Mesodermal cell (in vitro differentiated cells): ENCODE data around the gene KCTD3.

Experiments used
- H3K27ac ChIP-seq: 2 replicates; pipeline ENCODE4 v1.7.0; 2013; ENCODE audit warnings: mild to moderate bottlenecking, low read depth, low read length, moderate library complexity; ENCODE audit not compliant: severe bottlenecking
- H3K36me3 ChIP-seq: 2 replicates; pipeline ENCODE4 v1.7.1; 2013; ENCODE audit warnings: mild to moderate bottlenecking, low read length, moderate library complexity; ENCODE audit not compliant: control insufficient read depth, insufficient read depth
- H3K4me1 ChIP-seq: one replicate; pipeline ENCODE4 v1.7.1; 2013; ENCODE audit warnings: mild to moderate bottlenecking, low read length; ENCODE audit not compliant: insufficient read depth, control insufficient read depth, poor library complexity, severe bottlenecking
- H3K4me3 ChIP-seq: 2 replicates; pipeline ENCODE4 v1.7.0; 2013; ENCODE audit warnings: low read length, control low read depth, mild to moderate bottlenecking; ENCODE audit not compliant: insufficient read depth, poor library complexity, severe bottlenecking; ENCODE audit errors: extremely low read depth
- H3K9me3 ChIP-seq: 2 replicates; pipeline ENCODE4 v1.7.1; 2013; ENCODE audit warnings: mild to moderate bottlenecking, low read length, moderate library complexity; ENCODE audit not compliant: control insufficient read depth
- WGBS, 2 experiments: methylation state at CpG; one replicate each; pipeline ENCODE4 v1.1.5; 2013; ENCODE audit warnings: missing lambda C conversion rate in 2 of 2; ENCODE audit not compliant: insufficient coverage in 2 of 2; 5-methylcytosine and 5-hydroxymethylcytosine counted together

The KCTD3 gene

GRCh38 chr1:215606564-215607168, 39.6 kb downstream of the KCTD3 start:
- Histone ChIP-seq H3K36me3 (peaks cover 31% of the 10 kb centered on the region), H3K27ac (no peak overlapping the region), H3K4me1 (peaks cover 5% of the 10 kb centered on the region), H3K4me3 (no peak overlapping the region), H3K9me3 (no peaks in the 10 kb centered on the region)
- no CpG with 5 or more reads among the region's 2 CpGs for WGBS, 2 experiments

- peaks cover 5% of the 10 kb centered on the region for H3K4me1 ChIP-seq
- H3K4me3 ChIP-seq = no peak overlapping the region
- 100% methylated on average over 1 of the region's 1 CpG; no CpG with 5 or more reads in 1 of the 2 experiments for WGBS, 2 experiments
- H3K27ac ChIP-seq = no peak overlapping the region
- peaks cover 36% of the 10 kb centered on the region for H3K36me3 ChIP-seq
- H3K9me3 ChIP-seq = no peaks in the 10 kb centered on the region
Measured at GRCh38 chr1:215607412-215607811, 40.3 kb downstream of the KCTD3 start.

- WGBS, 2 experiments = 100% methylated on average over 1 of the region's 4 CpGs
- no peaks in the 10 kb centered on the region for H3K4me1 ChIP-seq
- H3K4me3 ChIP-seq = no peak overlapping the region
- no peak overlapping the region for H3K27ac ChIP-seq
- peaks cover 47% of the 10 kb centered on the region for H3K36me3 ChIP-seq
- H3K9me3 ChIP-seq = no peaks in the 10 kb centered on the region
Measured at GRCh38 chr1:215608646-215609045, 41.5 kb downstream of the KCTD3 start.

- peaks cover 50% of the 10 kb centered on the region for H3K36me3 ChIP-seq
- 100% methylated on average over 1 of the region's 3 CpGs for WGBS, 2 experiments
Measured at GRCh38 chr1:215612391-215612790, 45.3 kb downstream of the KCTD3 start.

GRCh38 chr1:215617979-215618378, 50.9 kb downstream of the KCTD3 start:
- H3K36me3 ChIP-seq = peaks cover 44% of the 10 kb centered on the region
- WGBS, 2 experiments = no CpG with 5 or more reads among the region's 1 CpG
- no peaks in the 10 kb centered on the region for H3K9me3 ChIP-seq
- no peaks in the 10 kb centered on the region for H3K4me1 ChIP-seq
- H3K27ac ChIP-seq = no peak overlapping the region
- no peak overlapping the region for H3K4me3 ChIP-seq

More at GRCh38 chr1:215612391-215612790, 45.3 kb downstream of the KCTD3 start:
- no peaks in the 10 kb centered on the region for H3K4me1 ChIP-seq
- no peak overlapping the region for H3K27ac ChIP-seq
- no peak overlapping the region for H3K4me3 ChIP-seq
- no peaks in the 10 kb centered on the region for H3K9me3 ChIP-seq

- Histone ChIP-seq H3K4me3 (no peak overlapping the region), H3K36me3 (peaks cover 23% of the 10 kb centered on the region), H3K27ac (no peak overlapping the region), H3K4me1 (no peaks in the 10 kb centered on the region), H3K9me3 (no peaks in the 10 kb centered on the region)
- 100% methylated on average over 1 of the region's 4 CpGs; no CpG with 5 or more reads in 1 of the 2 experiments for WGBS, 2 experiments
Measured at GRCh38 chr1:215623162-215623561, 56.1 kb downstream of the KCTD3 start.

GRCh38 chr1:215625949-215626348, 58.8 kb downstream of the KCTD3 start:
- H3K4me1 ChIP-seq = no peaks in the 10 kb centered on the region
- peaks cover 6% of the 10 kb centered on the region for H3K36me3 ChIP-seq
- H3K9me3 ChIP-seq = no peaks in the 10 kb centered on the region
- H3K4me3 ChIP-seq = no peak overlapping the region
- no peak overlapping the region for H3K27ac ChIP-seq

- no peaks in the 10 kb centered on the region for H3K36me3 ChIP-seq
- H3K27ac ChIP-seq = no peak overlapping the region
- H3K4me1 ChIP-seq = no peaks in the 10 kb centered on the region
- no peaks in the 10 kb centered on the region for H3K9me3 ChIP-seq
- H3K4me3 ChIP-seq = no peak overlapping the region
- 83% methylated on average over 1 of the region's 1 CpG; no CpG with 5 or more reads in 1 of the 2 experiments for WGBS, 2 experiments
Measured at GRCh38 chr1:215631040-215631439, 63.9 kb downstream of the KCTD3 start.

- no peak overlapping the region for H3K4me3 ChIP-seq
- no peaks in the 10 kb centered on the region for H3K36me3 ChIP-seq
- no peak overlapping the region for H3K27ac ChIP-seq
- no peaks in the 10 kb centered on the region for H3K4me1 ChIP-seq
- 64 to 83% methylated on average over 1 to 2 of the region's 3 CpGs for WGBS, 2 experiments
- no peaks in the 10 kb centered on the region for H3K9me3 ChIP-seq
Measured at GRCh38 chr1:215631489-215631888, 64.4 kb downstream of the KCTD3 start.

- no peaks in the 10 kb centered on the region for H3K9me3 ChIP-seq
- no peaks in the 10 kb centered on the region for H3K4me1 ChIP-seq
- 88 to 96% methylated on average over 4 to 6 of the region's 6 CpGs for WGBS, 2 experiments
- no peak overlapping the region for H3K27ac ChIP-seq
- H3K36me3 ChIP-seq = no peaks in the 10 kb centered on the region
- no peak overlapping the region for H3K4me3 ChIP-seq
Measured at GRCh38 chr1:215635827-215636226, 68.7 kb downstream of the KCTD3 start.

- H3K36me3 ChIP-seq = no peaks in the 10 kb centered on the region
- WGBS, 2 experiments = 83 to 84% methylated on average over 8 of the region's 9 CpGs
- H3K9me3 ChIP-seq = no peaks in the 10 kb centered on the region
- no peak overlapping the region for H3K27ac ChIP-seq
- H3K4me3 ChIP-seq = no peak overlapping the region
- H3K4me1 ChIP-seq = no peaks in the 10 kb centered on the region
Measured at GRCh38 chr1:215636258-215636965, 69.3 kb downstream of the KCTD3 start.
